HT-29 (cell line): ENCODE data around the gene FBXL17. TPM values are rescaled to one million over a fixed set of nuclear protein-coding genes. Genes with fewer than 3 reads are reported as not detected.

Source experiments
- DNase-seq: peaks from one replicate; pipeline ENCODE4 v3.0.0-alpha.2; 2015; ENCODE audit warnings: low spot score
- total RNA-seq: library from RNA; depleted of rRNA; stranded (reverse); fragments of >200 nt; shearing (Covaris generic); gene quantifications from 2 replicates; pipeline ENCODE4 v1.2.3, GENCODE V29; 2014

FBXL17 gene
- total RNA-seq, 1 experiment from 2014 or later, result 7.5 TPM

DNA sequence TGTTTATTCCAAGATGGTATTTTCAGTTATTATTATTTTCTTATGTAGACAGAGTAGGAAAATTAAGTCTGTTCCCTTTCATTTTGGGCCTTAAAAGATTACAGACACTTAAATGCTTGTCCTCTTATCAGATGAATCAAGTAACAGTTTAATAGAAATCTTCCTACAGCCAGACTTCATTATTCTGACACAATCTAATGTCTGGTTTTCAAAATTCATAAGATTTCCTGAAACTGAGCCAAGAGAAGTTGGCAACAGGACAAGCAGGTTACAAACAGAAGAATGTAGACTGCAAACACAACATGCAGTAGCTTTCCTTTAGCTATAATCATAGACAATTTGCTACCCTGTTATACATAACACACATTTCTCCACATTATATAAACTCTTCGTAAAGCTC, 130.5 kb downstream of the FBXL17 start:
- DNase-seq, result peak; percentile 17

DNA sequence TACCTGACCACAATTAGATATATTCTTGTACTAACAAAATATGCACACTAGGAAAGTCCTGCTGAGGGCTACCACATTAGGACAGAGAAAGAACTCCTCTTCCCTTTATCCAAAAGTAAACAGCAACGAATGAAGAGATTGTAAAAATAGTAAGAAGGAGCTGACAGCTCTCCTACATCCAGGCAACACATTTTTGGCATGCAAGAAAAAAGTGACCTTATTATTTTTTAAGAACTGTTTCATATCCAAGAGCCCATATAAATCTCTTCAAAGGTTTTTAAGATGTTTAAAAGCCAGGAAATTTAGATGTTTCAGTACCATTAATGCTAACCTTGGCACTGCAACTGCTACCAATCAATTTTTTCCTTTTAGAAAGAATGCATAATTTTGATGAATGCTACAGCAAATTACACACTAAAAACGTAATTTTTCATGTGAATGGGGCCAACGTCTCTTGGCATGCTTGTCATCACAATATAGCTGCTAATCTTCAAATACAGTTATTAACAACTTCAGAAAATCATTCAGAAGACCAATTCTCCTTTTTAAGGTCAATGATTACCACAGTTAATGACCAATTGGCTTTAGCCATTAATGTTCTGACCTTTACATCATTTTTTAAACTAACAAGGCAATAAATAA, 132.0 kb downstream of the FBXL17 start:
- DNase-seq, result no peak

DNA sequence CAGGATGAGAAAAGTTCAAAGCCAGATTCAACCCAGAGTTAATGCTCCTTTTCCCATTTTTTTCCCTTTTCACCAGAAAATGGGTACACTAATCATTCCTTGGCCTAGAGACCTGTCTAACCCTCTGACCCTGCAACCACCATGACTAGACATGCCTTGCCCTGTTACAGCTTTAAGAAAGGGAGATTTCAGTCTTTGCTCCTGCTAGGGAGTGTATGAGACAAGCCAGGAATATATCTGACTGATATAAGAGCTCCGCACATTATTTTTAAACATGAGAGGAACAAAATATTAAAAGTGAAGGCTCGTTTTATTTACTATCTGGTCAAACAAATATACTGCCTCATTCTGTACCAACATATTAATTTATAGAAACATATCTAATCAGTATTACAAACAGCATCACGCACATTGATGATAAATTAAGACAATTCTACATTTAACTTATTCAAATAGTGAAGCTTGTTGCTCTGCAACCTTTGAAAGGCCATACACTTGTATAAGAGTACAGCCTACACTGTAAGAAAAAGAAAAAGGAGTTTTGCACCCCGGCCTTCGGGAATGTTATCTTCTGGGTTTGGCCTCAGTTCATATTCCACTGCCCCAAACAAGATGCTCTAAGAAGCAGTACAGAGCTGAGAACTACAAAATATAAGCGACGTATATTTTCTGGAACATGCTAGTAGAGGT, 132.7 kb downstream of the FBXL17 start:
- DNase-seq, result no peak

DNA sequence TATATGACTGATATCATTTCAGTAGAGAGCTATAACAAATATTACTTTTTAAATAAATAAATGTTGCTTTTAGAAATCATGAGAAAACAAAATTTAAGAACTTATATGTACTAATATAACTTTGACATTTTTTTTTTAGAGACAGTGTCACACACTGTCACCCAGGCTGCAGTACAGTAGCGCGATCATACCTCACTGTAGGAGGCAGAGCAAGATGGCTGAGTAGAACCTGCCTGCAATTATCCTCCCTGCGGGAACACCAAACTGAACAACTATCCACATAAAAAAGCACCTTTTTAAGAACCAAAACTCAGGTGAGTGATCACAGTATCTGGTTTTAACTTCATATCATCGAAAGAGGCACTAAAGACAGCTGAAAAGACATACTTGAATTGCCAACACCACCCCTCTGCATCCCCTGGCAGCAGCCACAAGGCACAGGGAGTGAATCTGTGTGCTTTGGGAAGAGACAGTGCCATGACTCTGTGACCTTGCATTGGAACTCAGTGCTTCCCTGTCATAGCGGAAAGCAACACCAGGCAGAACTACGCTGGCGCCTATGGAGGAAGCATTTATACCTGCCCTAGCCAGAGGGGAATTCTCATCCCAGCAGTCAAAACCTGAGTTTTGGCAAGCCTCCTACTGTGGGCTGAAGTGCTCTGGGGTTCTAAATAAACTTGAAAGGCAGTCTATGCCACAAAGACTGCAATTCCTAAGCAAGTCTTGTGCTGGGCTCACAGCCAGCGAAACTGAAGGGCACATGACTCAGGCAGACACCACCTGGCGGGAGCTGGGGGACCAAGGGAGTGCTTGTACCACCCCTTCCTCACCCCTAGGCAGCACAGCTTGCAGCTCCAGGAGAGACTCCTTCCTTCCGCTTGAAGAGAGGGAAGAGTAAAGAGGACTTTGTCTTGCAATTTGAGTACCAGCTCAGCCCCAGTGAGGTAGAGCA, 142.7 kb downstream of the FBXL17 start:
- DNase-seq, result no peak

DNA sequence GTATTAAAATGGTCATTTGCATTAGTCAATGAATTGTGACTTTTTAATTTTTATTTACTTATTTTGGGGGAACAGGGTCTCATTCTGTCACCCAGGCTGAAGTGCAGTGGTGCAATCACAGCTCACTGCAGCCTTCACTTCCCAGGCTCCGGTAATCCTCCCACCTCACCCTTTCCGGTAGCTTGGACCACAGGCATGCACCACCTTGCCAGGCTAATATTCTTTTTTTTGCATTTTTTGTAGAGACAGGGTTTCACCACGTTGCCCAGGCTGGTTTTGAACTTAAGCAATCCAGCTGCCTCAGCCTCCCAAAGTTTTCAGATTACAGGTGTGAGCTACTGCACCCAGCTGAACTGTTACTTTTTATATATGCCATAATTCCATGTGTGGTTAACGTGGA, 143.4 kb downstream of the FBXL17 start:
- no peak for DNase-seq

DNA sequence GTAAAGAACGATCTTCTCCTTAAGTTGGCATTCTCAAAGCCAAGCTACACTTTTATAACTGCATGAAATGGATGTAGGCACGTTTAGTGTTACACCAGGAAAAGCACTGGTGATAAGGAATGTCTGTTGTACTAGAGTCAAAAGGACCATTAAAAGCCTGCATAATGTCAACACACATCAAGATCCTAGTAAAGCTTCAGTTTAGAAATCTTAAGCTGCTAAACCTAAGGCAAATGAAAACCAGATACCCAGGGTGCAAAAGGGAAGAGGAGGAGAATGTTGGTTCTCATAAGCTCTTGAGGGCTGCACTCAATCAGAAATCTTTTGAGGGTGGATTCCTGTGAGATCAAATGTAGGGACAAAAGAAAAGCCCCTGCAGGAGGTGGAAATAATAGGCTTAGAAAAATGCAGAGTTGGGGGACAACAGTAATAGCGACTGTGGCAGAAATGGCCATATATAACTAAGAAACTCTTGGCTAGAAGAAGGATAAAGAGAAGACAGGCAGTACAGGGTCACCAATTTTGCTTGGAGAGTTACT, 148.2 kb downstream of the FBXL17 start:
- no peak for DNase-seq

DNA sequence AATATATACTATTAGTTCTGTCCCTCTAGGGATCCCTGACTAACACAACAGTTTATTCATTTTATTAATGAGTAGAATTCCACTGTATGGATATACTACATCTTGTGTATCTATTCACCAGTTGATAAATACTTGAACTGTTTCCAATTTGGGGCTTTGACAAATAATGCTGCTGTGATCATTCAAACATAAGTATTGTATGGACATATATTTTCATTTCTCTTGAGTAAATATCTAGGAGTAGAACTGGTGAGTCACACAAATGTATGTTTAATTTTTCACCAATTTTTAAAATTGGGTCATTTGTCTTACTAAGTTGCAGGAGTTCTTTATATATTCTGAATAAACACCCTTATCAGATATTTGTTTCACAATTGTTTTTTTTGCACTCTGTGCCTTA, 149.1 kb downstream of the FBXL17 start:
- no peak for DNase-seq

DNA sequence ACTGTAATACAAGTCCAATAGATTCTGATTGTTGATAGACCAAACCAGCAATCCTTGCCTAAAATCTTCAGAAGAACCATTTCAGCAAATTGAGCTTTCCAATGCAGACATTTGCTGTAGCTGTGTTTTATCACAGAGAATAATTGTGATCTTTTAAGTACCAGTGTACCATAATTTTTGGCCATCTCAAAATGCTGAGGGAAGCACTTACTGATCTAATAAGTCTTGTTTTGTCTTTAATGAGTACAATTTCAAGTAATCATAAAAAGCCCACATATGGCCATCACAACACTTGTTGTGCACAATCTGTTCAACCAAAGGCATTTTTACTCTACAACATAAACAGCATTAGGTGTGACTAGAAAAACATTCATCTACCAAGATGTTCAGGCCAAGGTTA, 159.9 kb downstream of the FBXL17 start:
- no peak for DNase-seq

DNA sequence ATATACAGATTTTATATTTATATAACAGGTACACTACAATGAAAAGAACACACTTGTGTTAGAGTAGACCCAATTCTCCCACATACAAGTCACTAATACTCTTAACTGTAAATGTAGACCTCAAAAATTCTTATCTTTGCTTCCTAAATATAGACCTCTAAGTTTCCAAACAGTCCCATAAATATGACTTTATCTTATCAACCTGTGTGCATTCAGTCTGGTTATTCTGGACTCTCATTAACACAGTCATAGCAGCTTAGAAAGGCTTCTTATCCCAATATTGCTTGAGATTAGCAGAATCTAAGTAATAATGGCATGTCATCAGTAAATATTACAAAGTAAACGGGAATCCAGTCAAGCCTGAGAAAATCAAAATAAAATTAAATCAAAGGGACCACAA, 161.1 kb downstream of the FBXL17 start:
- no peak for DNase-seq

DNA sequence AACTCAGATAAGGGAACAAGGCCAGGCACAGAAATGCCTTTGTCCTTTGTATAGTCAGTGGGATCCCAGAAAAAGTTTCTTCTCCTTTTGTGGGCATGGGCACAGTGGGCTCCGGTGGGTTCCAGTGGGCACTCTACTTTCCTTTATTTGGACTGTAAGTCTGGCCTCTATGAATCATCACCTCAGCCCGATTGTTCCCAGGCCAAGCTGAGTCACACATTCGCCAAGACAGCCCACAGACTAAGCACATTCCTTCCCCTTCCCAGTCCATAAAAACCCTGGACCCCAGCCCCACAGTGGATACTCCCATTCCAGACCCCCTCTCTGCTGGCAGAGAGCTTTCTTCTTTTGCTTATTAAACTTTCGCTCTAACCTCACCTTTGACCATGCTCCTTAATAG, 165.0 kb downstream of the FBXL17 start:
- DNase-seq, result no peak

DNA sequence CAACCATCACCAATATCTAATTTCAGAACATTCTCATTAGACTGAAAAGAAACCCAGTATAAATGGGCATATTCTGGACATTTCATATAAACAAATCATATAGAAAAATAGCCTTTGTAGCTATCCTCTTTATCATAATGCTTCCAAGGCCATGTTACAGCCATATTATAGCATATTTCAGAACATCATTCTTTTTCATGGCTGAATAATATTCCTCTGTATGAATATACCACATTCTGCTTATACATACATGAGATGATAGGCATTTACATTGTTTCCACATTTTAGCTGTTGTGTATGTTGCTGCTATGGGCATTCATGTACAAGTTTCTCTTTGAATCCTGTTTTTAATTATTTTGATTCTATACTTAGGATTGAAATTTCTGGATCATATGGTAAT, 167.0 kb downstream of the FBXL17 start:
- DNase-seq, result no peak

DNA sequence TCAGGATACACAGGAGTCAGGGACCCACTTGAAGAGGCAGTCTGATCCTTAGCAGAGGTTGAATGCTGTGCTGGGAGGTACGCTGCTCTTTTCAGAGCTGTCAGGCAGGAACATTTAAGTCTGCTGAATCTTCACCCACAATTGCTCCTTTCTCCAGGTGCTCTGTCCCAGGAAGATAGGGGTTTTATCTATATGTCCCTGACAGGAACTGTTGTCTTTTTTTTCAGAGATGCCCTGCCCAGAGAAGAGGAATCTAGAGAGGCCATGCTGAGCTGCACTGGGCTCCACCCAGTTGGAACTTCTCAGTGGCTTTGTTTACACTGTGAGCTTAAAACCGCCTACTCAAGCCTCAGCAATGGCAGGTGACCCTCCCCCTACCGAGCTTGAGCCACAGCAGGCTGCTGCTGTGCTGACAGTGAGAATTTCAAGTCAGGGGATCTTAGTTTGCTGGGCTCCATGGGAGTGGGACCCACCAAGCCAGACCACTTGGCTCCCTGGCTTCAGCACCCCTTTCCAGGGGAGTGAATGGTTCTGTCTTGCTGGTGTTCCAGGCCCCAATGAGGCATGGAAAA, 169.0 kb downstream of the FBXL17 start:
- peak; percentile 63 for DNase-seq

DNA sequence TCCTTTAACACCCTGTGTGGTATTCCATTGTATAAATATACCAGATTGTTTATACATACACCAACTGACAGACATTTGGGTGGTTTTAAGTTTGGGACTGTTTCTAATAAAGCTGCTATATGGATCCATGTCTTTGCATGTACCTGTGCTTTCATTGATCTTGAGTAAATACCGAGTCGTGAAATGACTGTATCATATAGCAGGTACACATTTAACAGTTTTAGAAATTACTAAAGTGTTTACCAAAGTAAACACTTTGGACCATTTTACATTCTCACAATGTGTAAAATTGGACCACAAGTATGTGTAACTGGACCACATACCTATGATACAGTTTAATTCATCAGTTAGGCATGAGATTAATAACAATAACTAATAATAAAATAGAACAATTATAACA, 175.2 kb downstream of the FBXL17 start:
- DNase-seq, result no peak

DNA sequence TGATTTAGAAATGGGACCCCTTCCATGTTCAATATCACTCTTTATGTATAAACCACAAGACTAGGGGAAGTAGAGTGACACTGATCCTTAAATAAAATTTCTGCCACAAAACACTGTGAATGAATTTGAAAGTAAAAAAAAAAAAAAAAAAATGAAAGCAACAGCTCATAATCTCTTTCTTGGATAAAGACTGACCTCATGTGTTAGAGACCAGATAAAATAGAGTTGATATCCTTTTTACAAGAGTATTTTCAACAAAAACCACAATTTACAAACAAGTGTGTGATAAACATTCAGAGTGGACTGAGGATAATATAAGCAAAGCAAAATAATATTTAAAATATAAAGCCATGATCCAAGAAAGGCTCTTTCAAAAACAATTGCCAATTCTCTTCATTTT, 180.2 kb downstream of the FBXL17 start:
- DNase-seq, result no peak

DNA sequence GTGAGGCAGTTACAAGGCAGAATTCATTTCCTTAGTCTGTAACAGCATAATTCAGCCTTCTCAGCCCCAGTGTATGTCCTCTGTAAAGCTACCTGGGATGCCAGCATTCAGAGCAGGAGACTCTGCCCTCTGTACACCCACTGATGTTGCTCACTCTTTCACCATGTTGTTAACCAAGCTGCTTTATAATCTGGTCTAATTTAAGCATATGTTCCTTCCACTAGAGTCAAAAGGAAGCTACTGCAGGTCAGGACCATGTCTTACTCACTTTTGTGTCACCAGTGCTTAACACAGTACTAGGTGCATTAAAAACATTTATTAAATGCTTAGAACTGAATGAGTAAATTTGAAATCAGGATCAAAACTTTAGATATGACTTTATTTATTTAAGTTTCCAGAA, 185.6 kb downstream of the FBXL17 start:
- no peak for DNase-seq

DNA sequence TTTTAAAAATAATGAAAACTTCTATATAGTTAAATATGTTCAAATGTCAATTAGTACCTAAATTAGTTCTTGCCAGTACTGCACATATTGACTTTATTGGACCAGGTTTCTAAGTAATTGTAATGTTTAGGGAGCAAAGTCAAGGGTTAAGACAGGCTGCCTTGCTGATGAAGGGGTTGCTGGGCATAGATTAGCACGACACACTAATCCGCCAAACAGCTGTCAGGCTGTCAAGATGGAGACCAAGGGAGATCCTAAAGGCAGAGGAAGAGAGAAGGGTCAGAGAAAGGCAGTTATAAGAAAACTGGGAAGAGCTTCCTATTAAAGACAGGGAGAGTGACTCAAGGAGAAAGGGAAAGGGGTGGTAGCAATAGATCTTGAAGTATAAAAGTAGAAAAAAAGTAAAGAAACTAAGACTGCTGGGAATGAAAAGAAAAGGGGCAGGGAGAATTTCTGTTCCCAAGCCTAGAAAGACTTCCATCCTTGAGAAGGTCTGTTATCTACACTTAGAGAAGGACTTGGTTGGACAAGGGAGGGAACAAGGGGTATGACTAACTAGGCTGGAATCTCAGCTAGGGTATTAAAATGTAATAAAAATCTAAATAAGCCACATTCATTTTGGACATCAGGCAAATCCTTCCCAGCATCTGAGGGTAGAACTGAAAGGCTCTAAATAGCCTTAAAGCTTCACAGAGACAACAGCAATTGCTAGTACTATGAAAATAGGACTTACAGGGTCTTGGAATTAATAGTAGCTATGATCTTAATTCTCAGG, 188.7 kb downstream of the FBXL17 start:
- no peak for DNase-seq

DNA sequence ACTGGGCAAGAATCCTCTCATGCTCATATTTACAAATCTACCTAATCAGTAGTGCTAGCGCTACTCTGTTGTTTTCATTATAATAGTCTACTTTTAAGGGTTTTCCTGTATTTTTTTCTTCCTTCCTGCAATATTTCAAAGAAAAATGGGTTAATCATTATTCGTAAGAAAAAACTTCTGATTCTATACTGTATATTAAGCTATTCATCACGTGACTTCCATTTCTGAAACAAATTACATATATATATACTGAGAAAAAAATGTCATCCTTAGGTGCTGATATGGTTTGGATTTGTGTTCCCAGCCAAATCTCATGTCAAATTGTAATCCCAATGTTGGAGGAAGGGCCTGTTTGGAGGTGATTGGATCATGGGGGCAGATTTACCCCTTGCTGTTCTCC, 197.0 kb downstream of the FBXL17 start:
- no peak for DNase-seq

DNA sequence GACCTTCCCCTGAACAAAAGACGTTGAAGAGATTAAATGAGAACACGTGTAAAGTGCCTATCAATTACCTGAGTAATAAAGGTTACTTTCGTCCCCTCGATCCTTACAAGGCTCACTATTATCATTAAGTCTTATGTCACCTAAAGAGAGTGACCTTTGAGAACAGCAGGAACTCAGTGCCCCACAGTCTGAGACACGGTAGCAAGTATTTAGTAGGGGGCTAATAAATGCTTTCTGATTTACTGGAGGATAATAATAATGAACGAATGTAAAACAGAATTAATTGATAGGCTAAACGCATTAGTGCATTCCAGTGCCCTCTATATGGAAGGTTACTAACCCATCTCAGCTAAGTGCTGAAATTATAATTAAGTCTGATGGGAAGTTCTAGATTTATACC, 199.9 kb downstream of the FBXL17 start:
- DNase-seq, result no peak

DNA sequence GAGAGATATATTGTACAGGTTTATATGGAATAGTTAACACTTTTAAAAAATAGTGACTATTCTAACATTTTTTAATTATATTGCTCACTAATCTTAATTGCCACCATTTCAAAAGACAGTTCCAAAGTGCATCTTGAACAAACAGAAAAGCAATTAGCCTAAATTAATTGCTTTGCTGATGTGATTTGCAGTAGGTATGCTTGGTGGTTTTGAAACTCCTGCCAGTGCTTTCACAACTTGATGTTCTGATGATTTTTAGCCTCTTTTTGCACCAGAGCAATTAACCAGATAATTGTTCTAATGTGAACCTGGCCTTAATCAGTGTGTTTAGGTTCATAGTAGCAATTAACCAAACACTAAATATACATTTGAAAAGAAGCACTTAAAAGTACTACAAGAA, 207.6 kb downstream of the FBXL17 start:
- no peak for DNase-seq

DNA sequence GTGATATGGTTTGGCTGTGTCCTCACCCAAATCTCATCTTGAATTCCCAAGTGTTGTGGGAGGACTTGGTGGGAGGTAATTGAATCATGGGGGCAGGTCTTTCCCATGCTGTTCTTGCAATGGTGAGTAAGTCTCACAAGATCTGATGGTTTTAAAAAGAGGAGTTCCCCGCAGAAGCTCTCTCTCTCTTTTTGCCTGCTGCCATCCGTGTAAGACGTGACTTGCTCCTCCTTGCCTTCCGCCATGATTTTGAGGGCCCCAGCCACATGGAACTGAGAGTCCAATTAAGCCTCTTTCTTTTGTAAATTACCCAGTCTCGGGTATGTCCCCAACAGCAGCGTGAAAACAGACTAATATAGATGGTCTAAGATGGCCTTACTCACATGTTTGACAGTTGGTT, 210.1 kb downstream of the FBXL17 start:
- DNase-seq, result no peak

DNA sequence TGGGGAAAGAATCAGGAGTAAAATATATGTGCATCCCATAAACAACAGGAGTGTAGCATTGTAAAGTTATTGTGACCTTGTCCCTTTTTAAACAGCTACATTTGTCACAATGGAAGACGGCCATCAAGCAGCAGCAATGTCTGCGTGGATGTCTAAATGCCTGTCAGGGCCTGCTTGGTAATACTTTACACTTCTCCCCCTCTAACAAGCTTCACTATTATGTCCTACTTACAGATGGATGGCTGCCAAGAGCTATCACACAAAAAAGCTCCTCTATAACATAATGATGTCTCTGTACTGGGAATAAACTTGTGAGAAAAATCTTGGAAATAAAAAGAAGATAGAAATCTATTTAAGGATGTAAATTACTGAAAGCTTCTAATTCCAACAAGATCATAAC, 213.0 kb downstream of the FBXL17 start:
- no peak for DNase-seq
